Measurements from ENCODE around the gene KDM4D.

- TF ChIP-seq, protein P1, sequence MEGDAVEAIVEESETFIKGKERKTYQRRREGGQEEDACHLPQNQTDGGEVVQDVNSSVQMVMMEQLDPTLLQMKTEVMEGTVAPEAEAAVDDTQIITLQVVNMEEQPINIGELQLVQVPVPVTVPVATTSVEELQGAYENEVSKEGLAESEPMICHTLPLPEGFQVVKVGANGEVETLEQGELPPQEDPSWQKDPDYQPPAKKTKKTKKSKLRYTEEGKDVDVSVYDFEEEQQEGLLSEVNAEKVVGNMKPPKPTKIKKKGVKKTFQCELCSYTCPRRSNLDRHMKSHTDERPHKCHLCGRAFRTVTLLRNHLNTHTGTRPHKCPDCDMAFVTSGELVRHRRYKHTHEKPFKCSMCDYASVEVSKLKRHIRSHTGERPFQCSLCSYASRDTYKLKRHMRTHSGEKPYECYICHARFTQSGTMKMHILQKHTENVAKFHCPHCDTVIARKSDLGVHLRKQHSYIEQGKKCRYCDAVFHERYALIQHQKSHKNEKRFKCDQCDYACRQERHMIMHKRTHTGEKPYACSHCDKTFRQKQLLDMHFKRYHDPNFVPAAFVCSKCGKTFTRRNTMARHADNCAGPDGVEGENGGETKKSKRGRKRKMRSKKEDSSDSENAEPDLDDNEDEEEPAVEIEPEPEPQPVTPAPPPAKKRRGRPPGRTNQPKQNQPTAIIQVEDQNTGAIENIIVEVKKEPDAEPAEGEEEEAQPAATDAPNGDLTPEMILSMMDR (IDR thresholded peaks at IDR 0.05; ENCODE audit: insufficient read depth, low read length, poor library complexity, severe bottlenecking), result no peak
- no peak for TF ChIP-seq EZH2phosphoT487 (conservative IDR thresholded peaks at IDR 0.05; ENCODE audit: low read length)
These were observed 25.4 kb upstream of the KDM4D start for GRCh38 chr11:94948070-94948617.

All from SU-DHL-6 (cell line).